Ishikawa (cell line): ENCODE data around the gene CROCC2.

Source experiments
- CREB1 ChIP-seq: IDR thresholded peaks from 2 replicates; pipeline ENCODE4 v1.6.1; 2012; ENCODE audit warnings: low read depth
- EGR1 ChIP-seq: IDR thresholded peaks from 2 replicates; pipeline ENCODE4 v1.6.1; 2012
- EP300 ChIP-seq: IDR thresholded peaks from 2 replicates; pipeline ENCODE4 v1.6.1; 2012; ENCODE audit warnings: borderline replicate concordance
- FOXM1 ChIP-seq: IDR thresholded peaks from 2 replicates; pipeline ENCODE4 v1.6.1; 2012; ENCODE audit warnings: low read depth, borderline replicate concordance
- RAD21 ChIP-seq: IDR thresholded peaks from 2 replicates; pipeline ENCODE4 v1.6.1; 2012; ENCODE audit warnings: low read depth
- TAF1 ChIP-seq: IDR thresholded peaks from 2 replicates; pipeline ENCODE4 v1.6.1; 2012; ENCODE audit warnings: low read depth, mild to moderate bottlenecking
- TEAD4 ChIP-seq: IDR thresholded peaks from 2 replicates; pipeline ENCODE4 v1.6.1; 2012
- YY1 ChIP-seq: IDR thresholded peaks from 2 replicates; pipeline ENCODE4 v1.6.1; 2012; ENCODE audit warnings: low read depth
- TF ChIP-seq, protein P1 (sequence below): IDR thresholded peaks from 2 replicates; pipeline ENCODE4 v1.6.1; 2012
- TF ChIP-seq, protein P2 (sequence below): IDR thresholded peaks from 2 replicates; pipeline ENCODE4 v1.6.1; 2012; ENCODE audit warnings: low read depth, mild to moderate bottlenecking
- TF ChIP-seq, protein P3 (sequence below): IDR thresholded peaks from 2 replicates; pipeline ENCODE4 v1.6.1; 2012

DNA sequence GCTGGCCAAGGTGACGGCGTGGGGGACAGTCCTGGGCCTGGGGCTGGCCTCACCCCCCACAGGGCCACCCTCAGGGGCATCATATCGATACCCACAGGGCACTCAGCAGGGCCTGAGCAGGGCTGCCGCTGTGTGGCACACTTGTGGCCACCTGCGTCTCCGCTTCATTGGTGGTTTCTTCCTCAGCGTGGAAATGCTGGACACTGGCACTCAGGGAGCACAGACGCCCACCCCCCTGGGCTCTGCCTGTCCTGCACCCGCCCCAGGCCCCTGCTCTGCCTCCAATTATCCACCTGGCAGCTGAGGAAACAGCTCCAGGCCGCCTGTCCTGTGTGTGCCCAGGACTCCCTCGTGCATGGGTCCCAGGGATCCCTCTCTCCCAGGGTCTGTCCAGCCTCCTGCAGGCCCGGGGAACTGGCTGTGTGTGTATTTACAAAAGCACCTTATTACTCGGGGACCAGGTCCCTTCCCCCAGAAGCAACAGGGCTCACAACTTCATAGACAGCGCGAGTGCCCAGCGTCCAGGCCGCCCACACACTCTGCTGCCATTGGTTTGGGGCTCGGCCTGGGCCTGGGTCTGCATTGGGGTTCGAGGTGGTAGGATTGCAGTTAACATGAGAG, 13.1 kb downstream of the CROCC2 start:
- TF ChIP-seq EGR1 = 0 out of 2 replicates have a peak, but pooled peaks have one; percentile 17
- TF ChIP-seq, protein P1, sequence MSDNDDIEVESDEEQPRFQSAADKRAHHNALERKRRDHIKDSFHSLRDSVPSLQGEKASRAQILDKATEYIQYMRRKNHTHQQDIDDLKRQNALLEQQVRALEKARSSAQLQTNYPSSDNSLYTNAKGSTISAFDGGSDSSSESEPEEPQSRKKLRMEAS = no peak
- no peak for TF ChIP-seq FOXM1
- TF ChIP-seq, protein P2, sequence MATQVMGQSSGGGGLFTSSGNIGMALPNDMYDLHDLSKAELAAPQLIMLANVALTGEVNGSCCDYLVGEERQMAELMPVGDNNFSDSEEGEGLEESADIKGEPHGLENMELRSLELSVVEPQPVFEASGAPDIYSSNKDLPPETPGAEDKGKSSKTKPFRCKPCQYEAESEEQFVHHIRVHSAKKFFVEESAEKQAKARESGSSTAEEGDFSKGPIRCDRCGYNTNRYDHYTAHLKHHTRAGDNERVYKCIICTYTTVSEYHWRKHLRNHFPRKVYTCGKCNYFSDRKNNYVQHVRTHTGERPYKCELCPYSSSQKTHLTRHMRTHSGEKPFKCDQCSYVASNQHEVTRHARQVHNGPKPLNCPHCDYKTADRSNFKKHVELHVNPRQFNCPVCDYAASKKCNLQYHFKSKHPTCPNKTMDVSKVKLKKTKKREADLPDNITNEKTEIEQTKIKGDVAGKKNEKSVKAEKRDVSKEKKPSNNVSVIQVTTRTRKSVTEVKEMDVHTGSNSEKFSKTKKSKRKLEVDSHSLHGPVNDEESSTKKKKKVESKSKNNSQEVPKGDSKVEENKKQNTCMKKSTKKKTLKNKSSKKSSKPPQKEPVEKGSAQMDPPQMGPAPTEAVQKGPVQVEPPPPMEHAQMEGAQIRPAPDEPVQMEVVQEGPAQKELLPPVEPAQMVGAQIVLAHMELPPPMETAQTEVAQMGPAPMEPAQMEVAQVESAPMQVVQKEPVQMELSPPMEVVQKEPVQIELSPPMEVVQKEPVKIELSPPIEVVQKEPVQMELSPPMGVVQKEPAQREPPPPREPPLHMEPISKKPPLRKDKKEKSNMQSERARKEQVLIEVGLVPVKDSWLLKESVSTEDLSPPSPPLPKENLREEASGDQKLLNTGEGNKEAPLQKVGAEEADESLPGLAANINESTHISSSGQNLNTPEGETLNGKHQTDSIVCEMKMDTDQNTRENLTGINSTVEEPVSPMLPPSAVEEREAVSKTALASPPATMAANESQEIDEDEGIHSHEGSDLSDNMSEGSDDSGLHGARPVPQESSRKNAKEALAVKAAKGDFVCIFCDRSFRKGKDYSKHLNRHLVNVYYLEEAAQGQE = no peak
- no peak for TF ChIP-seq YY1
- no peak for TF ChIP-seq CREB1
- TF ChIP-seq RAD21 = no peak
- TF ChIP-seq EP300 = no peak
- TF ChIP-seq, protein P3, sequence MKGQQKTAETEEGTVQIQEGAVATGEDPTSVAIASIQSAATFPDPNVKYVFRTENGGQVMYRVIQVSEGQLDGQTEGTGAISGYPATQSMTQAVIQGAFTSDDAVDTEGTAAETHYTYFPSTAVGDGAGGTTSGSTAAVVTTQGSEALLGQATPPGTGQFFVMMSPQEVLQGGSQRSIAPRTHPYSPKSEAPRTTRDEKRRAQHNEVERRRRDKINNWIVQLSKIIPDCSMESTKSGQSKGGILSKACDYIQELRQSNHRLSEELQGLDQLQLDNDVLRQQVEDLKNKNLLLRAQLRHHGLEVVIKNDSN = no peak
- TF ChIP-seq TAF1 = no peak
- no peak for TF ChIP-seq TEAD4
